AG09309 (cell line): ENCODE results near the gene PER2.
"Not testable (repeated sequence)": the region's sequence is repeated elsewhere in the genome, so short reads cannot be mapped to it uniquely, and the experiment has no call there.

Source experiments
- DNase-seq: peaks from one replicate; pipeline ENCODE4 v3.0.0-alpha.2; 2010; ENCODE audit warnings: low read depth
- H3K4me3 ChIP-seq: 2 replicates; pipeline ENCODE4 v1.5.1; 2011; ENCODE audit warnings: mild to moderate bottlenecking, low read depth, low read length, moderate library complexity; ENCODE audit not compliant: control insufficient read depth
- TF ChIP-seq, protein P1 (sequence below): IDR thresholded peaks from 2 replicates; pipeline ENCODE4 v1.5.1; 2011; ENCODE audit warnings: mild to moderate bottlenecking, low read depth, low read length, inconsistent platforms; ENCODE audit not compliant: insufficient read depth, control insufficient read depth; ENCODE audit errors: missing control alignments

Gene PER2

DNA sequence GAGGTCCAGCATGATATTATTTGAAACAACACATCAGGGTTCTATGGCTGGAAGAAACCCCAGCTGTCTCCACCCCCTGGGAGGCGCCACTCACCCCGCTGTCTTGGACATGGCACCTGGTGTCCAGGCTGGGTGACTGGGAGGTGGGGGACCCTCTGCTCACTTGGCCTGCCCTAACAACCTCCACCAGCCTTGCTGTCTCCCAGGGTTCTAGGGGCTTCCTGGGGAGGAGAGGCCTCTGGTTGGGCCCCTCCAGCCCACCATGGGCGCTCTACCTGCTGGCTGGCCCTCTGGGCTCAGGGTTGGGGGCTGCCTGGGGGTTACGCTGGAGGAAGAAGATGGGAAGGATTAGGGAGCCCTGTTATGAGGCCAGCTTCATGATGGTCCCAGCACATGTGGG, 16.3 kb downstream of the PER2 start:
- no peak for DNase-seq
- H3K4me3 ChIP-seq = no peak overlapping the region
- TF ChIP-seq, protein P1, sequence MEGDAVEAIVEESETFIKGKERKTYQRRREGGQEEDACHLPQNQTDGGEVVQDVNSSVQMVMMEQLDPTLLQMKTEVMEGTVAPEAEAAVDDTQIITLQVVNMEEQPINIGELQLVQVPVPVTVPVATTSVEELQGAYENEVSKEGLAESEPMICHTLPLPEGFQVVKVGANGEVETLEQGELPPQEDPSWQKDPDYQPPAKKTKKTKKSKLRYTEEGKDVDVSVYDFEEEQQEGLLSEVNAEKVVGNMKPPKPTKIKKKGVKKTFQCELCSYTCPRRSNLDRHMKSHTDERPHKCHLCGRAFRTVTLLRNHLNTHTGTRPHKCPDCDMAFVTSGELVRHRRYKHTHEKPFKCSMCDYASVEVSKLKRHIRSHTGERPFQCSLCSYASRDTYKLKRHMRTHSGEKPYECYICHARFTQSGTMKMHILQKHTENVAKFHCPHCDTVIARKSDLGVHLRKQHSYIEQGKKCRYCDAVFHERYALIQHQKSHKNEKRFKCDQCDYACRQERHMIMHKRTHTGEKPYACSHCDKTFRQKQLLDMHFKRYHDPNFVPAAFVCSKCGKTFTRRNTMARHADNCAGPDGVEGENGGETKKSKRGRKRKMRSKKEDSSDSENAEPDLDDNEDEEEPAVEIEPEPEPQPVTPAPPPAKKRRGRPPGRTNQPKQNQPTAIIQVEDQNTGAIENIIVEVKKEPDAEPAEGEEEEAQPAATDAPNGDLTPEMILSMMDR = no peak

DNA sequence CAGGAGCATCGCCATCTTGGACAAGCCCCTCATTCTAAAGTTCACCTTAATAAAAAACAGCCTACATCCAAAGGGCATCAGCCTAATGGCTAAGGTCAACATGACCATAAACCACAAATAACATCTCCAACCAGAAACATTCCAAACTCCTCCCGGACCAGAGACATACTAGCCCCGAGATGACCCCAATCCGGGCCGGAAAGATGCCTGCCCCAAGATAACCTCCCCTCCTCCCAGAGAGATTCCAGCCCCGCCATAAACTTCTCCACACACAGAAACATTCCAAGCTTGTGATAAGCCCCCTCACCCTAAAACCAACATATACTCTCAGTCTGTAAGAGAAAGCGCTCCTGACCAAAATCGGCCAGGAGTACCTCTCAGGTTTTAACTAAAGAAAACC, 16.7 kb downstream of the PER2 start:
- H3K4me3 ChIP-seq, DNase-seq: not testable (repeated sequence)

DNA sequence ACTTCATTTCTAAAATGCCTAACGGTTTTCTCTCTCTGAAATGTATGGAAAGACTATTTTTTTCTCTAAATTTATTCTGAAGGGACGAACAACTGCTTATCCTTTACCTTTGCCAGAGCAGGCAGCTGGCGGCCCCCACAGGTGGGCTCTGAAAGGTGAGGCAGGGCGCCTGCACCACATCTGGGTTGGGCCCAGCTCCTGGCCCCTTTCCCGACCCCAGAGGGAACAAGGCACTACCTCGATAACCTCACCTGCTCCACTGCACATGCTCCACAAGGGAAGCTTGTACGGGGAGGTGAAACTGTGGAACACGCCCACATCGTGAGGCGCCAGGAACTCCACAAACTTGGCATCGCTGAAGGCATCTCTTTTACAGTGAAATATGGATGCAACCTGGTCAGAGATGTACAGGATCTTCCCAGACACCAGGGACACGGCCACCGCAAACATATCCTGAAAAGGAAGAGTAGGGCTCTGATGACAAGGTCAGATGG, 17.3 kb downstream of the PER2 start:
- no peak overlapping the region for H3K4me3 ChIP-seq
- DNase-seq = no peak
- TF ChIP-seq, protein P1 = no peak

DNA sequence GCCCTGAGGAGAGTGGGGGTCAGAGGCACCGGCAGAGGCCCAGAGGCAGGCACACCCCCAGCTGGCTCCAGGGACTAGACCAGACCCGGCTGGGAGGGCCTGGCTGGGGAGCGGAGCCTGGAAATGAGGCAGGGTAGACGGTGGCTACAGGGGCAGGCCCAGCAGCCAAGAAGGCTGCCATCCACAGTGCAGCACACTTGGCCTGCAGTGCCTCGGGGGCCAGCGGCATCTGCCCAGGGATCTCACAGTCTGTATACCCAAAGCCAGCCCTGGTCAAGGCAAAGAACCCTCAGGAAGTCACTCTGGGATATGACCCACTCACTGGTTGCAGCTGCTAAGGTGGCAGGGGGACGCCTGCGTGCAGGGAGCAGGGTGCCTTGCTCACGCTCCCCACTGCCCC, 17.8 kb downstream of the PER2 start:
- H3K4me3 ChIP-seq = no peak overlapping the region
- DNase-seq = no peak
- TF ChIP-seq, protein P1 = no peak

DNA sequence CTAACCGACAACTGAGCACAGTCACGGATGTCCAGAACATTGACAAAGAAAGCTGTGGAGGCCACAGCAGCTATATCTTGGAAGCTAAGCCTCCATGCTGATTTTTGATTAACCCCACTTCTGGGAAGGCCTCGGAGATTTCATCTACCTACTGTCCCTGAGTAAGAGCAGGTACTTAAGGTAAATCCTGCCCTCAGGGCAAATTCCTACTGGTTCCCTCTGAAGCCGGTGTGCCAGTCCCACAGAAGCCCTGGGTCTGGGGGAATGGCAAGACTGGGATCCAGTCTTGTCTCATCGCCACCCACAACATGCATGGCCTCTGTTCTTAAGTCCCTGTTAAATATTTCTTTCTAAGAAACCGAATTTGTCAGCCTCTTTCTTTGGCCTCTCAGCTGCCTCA, 18.7 kb downstream of the PER2 start:
- TF ChIP-seq, protein P1 = no peak
- no peak overlapping the region for H3K4me3 ChIP-seq
- DNase-seq = no peak

DNA sequence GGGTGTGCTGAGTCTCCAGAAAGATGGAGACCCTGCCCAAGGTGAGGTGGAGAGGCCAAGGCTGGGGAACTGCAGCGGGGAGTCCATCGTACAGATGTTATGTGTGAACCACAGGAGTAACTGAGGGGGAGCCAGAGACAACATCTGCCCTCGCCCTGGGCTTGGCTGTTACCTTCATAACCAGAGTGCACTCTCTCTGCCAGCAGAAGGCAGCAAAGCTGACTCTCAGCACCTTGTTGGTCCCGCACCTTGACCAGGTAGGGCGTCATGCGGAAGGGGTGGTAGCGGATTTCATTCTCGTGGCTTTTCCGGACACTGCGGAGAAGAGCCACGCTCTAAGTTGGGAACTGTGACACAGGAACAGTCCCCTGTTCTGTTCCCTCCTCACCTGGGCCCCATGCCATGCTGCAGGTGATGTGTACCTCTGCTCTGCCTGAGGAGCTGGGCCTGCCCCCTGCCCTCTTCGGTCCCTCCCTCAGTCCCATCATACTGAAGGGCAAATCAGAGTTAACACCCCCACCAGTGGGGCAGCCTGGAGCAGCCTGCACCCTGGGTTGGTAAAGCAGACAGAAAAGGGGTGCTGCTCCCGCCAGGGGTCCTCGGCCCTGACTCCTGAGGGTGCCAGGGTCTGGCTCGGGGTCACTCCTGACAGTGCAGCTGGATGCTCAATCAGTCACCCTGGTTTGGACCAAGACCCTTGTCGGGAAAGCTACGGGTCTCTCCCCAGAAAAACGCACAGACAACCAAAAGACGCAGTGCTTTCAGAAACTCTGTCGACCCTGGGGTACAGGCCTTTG, 20.3 kb downstream of the PER2 start:
- H3K4me3 ChIP-seq = no peak overlapping the region
- no peak for DNase-seq
- TF ChIP-seq, protein P1 = no peak

DNA sequence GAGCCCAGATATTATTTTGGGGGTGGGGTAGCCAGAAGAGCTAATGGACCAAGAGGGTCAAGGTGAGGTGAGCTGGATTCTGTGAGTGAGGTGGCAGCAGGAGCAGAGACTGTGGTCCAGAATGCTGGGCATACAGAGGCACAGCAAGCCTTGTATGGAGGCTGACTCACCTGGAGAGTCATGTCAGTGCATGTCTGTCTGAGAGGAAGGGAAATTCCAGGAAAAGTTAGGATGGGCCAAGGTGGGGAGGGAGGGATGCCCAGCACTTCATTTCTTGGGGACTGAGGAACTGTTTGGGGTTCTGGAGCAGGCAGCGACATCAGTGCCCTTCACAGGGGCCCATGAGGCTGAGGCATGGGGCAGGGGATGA, 21.1 kb downstream of the PER2 start:
- H3K4me3 ChIP-seq = no peak overlapping the region
- DNase-seq = no peak
- TF ChIP-seq, protein P1 = no peak
